GM21447 (cell line): ENCODE measurements around the gene CCL4.
A peak's percentile ranks its signal among the peaks of the same experiment; 100 is the strongest.
"Not testable (repeated sequence)": the region's sequence is repeated elsewhere in the genome, so short reads cannot be mapped to it uniquely, and the experiment has no call there.

Experiments
- ATAC-seq: cut with Tn5 transposase; IDR thresholded peaks from one replicate; pipeline ENCODE4 v1.9.1; 2021; ENCODE audit not compliant: unreplicated experiment

Gene CCL4

DNA sequence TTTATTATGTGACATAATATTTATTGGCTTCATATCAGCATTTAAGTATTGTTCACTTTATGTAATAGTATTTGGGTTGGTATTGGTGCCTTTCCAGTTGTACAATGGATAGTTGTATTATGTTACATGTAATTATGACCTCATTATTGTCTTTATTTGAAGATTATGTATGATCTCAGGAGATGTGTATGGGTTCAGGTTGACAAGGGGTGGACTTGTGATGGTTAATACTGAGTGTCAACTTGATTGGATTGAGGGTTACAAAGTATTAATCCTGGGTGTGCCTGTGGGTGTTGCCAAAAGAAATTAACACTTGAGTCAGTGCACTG, 12.0 kb downstream of the CCL4 start:
- ATAC-seq: not testable (repeated sequence)

DNA sequence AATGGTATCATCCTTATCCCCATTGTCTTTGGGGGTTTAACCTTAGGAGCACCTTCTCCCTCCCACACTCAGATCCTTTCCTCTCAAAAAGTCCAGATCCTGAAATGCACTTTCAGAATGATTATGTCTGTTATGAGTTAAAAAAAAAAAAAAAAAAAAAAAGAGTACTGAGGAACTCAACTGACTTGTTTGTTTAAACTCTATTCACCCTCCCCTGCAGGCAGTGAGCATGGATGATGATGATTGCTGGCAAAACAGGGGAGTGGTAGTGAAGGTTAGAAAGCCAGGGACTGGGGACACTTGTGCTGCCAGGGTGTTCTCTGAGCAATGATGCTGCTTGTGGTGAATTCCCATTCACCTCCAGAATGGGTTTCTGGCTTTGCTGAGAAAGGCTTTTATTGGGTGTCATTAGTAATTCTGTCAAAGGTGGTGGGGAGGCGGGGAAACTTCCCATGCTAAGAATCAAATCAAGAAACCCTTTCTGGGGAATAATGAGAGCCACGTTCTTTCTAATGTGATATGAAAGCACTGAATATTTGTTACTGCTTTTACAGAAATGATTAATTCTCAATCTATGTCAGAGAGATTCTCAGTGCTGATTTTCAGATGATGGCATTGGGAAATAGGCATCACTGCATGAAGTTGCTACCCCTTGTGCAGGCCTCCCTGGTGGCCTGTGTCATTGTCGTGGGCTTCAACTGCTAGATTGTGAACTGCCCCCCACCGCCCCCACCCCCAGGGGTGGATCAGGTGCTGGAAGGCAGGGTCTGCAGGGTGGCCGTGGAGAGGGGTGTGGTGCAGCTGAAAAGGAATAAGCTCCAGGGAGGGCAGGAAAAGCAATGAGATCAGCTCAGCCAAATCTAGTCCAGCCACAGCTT, 14.1 kb downstream of the CCL4 start:
- no peak for ATAC-seq

DNA sequence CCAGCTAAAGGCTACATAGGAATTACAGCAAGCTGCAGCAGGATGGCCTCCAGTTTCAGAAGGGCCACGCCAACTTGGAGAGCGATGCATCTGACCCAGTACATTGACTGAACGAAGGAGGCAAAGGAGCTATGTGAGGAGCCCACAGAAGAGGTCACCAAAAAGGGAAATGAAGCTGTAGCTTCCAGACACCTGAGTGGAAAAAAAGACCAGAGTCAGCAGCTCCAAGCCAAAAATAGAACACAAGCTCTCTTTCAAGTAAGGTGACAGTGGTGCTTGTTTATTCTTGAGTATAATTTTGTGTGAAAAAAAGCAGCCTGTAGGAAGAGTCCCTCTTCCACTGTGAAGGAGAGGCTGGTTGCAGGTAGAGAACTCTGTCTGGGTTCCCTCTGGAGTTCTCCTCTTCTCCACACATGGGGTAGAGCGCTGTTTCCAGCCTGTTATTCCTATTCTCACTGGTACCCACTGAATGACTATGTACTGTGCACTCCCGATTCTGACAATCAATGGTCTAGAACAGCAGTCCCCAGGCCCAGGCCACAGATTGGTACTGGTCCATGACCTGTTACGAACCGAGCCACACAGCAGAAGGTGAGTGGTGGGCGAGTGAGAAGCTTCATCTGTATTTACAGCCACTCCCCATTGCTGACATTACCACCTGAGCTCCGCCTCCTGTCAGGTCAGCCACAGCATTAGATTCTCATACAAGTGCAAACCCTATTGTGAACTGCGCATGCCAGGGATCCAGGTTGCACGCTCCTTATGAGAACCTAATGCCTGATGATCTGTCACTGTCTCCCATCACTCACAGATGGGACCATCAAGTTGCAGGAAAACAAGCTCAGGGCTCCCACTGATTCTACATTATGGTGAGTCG, 15.1 kb downstream of the CCL4 start:
- no peak for ATAC-seq

DNA sequence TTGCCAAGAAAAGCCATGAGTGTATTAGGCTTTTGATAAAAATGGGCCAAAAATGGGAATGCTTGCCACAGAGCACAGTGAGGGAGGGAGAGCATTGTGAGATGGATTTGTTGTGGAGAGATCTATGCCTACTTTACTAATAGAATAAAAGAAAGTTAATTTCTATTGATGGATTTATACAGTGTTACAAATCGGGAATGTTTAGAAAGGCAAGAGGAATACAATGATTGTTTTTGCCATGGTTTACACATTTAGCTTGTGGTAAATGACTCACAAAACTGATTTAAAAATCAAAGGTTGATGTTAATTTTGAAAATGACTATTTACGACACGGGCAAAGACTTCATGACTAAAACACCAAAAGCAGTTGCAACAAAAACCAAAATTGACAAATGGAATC, 16.6 kb downstream of the CCL4 start:
- no peak for ATAC-seq

DNA sequence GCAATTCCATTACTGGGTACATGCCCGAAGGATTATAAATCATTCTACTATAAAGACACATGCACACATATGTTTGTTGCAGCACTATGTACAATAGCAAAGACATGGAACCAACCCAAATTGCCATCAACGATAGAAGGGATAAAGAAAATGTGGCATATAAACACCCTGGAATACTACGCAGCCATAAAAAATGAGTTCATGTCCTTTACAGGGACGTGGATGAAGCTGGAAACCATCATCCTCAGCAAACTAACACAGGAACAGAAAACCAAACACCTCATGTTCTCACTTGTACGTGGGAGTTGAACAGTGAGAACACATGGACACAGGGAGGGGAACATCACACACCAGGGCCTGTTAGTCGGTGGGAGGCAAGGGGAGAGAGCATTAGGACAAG, 17.5 kb downstream of the CCL4 start:
- not testable (repeated sequence) for ATAC-seq

DNA sequence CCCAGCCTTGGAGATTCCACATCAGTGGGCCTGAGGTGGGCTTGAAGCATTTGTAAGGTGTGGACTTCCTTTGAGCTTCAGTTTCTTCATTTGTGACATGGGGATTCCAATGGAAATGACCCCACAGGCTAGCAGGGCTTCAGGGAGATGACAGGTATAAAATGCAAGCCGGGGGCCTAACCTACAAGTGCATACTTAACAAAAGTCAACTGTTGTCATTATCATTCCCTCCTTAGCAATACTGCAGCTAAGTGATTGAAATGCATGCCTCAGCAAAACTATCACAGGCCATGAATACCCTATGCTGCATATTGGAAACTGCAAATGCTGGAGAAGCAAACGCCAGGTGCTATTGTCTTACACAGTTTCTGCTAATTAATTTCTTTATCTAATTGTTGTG, 19.8 kb downstream of the CCL4 start:
- no peak for ATAC-seq

DNA sequence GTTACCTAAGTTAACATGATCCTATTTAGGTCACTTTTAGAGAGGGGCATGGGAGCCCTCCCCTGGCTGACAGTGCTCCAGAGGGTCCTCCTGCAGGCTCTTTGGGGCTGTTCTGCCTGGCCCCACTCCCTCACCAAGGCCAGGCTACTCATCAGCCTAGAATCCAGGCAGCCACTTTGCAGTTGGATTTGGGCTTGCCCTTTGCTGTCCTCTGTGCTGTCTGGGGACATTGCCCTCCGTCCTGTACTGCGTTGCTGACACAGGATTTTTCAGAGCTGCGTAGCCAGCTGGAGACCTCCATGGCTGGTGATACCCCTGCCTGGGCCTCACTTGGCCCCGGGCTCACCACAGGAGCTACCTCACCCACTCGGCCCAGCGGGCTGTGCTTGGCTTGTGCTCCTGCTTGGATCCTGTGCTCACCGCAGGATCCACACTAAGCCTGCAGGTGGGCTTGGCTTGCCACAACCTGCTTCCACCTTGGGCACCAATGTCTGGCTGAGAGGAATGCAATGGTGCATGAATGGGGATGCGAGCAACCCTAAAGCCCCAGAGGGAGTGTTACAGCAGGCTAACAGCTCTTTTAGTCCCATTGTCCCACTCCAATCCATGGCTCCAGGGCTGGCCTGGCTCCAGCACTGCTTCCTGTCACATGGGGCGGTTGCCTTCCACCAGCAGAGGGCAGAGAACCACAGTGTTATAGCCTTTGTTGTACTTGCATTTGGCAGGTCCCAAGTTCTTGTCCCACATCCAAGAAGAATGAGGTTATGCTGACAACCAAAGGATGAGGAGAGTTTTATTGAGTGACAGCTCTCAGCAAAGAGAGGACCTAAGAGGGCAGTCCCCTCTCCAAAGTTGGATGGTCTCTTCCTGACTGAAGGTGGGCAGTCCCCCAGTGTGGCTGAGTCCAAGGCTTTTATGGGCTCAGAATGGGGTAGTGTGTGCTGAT, 21.5 kb downstream of the CCL4 start:
- no peak for ATAC-seq

DNA sequence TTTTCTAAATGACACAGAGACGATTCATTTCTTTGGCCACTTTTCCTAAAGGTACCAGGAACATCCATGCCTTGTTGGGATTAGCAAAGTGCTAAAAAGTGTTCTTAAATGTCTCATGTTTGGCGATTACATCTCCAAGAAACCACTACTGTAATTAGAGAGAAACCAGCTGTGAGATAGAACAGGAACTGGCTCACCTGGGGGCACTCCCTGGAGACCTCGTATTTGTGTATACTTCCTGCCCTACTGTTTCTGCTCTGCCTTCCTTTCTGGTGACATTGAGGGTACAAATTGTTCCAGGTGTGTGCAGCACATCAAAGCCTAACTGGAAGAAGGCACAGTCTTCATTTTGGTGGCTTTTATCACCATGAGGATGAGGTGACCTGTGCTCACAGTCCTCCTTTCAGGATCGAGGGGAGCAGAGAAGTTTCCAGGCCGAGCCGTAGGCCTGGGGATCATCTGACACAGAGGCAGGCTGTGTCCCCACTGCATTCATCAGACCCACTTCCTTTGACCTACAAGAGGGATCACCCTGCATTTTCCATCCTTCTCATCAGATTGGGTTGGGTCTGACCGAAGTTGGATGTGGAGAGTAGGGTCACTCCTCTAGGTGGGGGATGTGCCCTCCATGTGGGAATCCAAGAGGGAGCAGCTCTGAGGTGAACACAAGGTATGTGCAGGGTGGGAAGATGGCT, 23.7 kb downstream of the CCL4 start:
- ATAC-seq: peak; percentile 69

DNA sequence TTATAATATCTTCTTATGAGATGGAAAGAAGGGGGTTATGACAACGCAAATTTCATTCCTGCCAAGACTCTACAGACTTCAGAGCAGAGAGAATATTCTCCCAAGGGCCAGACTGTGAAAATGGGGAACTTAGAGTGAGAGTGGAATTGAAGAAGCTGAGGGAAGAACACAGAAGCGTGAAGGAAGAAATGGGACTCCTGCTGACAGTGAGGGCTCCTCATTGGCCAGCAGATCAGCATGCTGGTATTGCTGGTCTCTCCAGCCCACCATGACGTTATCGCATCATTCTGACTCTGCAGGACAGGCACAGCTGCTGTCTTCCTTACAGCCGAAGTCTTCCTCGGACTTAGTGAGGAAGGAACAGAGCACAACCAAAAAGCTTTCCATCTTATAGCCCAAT, 24.3 kb downstream of the CCL4 start:
- no peak for ATAC-seq

DNA sequence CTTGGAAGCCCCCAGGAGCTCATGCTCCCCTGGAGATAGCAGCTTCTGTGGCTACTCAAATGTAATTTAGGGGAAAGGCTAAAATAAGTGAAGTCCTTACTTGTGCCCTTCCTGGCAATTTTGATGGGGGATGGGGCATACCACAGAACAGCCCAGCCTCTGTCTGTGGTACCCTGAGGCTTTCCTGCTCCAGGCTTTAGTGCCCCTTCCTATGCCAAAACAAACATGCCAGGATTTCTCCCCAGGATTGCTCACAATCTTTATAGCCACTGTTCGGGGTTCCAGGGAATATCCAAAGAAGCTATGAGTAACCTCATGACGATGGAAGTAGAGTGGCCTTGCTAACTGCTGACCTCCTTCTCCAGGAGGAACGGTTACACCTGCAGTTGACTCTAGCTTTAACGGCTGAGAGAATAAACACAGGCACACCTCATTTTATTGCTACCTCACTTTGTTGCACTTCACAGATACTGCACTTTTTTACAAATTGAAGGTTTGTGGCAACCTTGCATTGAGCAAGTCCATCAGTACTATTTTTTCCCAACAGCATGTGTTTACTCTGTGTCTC, 24.9 kb downstream of the CCL4 start:
- ATAC-seq: no peak

DNA sequence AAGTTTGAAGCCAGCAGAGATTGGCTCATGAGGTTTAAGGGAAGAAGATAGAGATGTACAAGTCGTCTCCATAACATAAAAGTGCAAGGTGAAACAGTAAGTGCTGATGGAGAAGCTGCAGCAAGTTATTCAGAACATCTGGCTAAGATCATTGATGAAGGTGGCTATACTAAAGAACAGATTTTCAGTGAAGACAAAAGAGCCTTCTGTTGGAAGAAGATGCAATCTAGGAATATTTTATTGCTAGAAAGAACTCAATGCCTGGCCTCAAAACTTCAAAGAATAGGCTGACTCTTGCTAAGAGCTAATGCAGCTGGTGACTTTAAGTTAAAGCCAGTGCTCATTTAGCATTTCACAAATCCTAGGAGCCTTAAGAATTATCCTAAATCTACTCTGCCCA, 26.0 kb downstream of the CCL4 start:
- ATAC-seq: no peak

DNA sequence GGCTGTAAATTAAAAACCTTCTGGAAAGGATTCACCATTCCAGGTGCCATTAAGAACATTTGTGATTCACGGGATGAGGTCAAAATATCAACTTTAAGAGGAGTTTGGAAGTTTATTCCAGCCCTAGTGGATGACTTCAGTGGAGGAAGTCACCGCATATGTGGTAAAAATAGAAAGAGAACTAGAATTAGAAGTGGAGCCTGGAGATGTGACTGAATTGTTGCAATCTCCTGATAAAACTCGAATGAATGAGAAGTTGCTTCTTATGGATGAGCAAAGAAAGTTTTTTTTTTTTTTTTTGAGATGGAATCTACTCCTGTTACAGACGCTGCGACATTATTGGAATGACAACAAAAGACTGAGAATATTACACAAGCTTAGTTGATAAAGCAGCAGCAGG, 26.7 kb downstream of the CCL4 start:
- no peak for ATAC-seq

DNA sequence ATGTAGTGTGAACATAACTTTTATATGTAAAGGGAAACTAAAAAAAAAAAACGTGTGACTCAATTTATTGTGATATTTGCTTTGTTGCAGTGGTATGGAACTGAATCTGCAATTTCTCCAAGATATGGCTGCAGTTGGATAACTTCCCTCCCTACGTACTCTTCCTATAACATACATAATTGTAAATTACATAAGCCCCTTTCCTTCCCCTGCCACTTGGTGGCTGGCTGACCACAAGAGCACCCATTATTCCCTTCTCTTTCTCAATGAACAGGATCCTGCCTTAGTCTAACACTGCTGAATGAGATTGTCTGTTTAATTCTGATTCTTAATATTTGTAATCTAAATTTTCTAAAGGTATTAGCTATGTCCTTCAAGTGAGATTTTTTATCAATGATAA, 27.8 kb downstream of the CCL4 start:
- ATAC-seq: no peak

DNA sequence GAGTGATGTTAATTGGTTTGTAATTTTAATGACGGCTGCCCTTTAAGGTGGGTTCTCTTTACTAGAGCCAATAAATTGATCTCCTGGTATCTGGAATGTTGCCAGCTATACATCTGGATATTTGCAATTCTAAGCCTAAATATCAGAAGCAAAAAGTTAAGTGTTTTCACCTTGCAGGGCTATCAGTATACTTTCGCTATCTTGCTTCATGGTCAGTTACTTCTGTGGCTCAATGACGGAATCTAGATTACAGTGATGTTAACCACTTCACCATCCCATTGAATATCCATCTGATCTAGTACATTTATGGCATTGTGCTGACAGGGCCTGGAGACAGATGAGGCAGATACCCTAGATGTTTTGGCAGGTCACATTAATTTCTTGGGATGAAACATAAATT, 28.3 kb downstream of the CCL4 start:
- no peak for ATAC-seq

DNA sequence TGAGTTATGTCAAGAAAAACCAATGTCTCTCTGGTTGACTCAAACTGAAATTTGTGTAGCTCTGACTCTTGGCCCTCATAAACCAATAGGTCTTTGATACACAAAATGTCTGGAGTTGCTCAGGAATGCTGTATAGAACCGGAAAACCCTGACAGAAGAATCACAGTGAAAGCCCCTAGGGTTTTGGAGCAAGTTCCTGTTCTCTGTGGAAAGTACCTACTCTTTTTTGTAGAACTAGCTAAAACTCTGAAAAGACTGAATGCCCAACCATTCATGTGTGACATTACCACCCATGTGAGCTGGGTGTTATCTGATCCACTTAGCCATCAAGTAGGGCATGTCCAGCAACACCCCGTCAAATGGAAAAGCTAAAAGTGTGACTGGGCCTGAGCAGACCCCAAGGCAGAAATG, 28.8 kb downstream of the CCL4 start:
- no peak for ATAC-seq

DNA sequence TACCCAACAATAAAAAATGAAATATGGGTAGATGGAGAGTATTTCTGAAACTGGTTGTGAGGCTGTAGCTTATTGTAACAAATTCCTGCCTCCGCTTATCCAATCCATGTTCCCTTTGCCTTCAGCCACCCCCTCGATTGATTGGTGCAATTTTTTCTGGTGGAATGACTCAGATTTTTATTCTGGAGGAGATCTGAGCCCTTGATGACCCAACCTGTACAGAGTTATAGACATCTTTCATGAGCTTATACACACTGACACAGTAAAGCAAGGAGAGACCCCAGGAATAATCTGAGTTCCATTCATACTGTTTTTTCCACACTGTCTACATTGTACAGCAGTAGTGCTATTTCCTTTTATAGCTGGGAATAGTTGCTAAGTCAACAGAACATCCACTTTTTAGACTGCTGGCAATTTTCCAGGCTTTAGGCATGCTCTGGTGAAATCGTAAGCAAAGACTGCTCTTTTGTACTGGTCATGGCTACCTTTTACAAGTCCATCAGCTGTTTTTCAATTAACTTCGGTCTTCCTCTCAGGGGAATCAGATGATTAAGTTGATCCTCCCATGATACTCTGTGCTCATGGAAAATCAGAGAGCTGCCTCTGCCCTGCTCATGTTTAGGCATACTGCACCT, 30.1 kb downstream of the CCL4 start:
- no peak for ATAC-seq

DNA sequence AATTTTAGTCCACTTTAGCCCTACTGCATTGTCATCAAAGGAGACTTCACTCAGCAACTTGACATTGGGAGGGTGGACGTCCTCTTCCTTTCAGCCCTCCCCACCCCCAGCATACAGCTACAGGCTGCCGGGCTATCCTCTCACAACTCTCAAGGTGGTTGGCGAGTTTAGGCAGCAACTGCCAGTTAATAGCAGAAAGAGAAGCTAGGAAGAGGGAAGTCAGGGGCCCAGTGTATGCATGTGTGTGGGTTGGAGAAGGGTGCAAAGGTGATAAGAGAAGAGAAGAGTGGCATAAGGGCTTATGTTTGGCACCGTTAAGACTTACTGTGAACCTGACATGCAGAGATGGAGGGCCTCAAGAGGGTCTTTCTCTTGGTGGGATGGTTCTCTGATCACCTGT, 31.8 kb downstream of the CCL4 start:
- ATAC-seq: no peak

DNA sequence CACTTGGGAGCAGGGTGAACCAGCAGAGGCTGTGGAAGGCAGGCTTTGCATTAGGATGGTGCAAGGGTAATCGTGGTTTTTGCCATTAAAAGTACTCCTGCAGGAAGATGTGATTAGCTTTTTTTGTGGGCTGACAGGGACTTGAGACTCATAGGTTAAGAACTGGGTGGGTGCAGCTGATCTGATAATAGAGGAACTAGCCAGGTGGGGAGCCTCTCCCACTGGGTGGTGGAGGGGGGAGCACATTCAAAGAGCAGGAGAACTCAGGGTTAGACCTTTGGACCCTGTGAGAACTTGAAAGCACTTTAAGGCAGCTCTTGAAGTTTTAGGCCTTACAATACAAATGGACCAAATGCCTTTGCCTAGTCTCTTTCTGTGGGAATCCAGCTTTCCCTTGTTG, 32.4 kb downstream of the CCL4 start:
- no peak for ATAC-seq

DNA sequence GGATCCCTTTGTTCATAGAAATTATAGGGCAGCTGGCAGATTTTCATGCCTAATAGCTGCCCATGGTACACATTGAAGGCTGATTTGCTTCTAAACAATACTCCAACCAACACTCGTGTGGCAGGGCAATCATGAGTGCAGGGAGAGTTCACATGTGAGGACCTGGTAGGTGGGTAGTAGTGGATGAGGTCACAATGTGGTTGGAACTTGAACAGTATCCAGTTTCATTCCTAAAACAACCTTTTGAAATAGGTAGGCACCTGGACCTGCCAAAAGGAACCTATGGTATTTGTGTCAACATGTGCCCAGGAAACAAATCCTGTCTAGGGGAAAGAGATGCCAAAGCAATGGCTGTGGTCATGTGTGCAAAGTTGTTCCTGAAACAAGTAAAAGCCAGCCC, 32.8 kb downstream of the CCL4 start:
- ATAC-seq: no peak

DNA sequence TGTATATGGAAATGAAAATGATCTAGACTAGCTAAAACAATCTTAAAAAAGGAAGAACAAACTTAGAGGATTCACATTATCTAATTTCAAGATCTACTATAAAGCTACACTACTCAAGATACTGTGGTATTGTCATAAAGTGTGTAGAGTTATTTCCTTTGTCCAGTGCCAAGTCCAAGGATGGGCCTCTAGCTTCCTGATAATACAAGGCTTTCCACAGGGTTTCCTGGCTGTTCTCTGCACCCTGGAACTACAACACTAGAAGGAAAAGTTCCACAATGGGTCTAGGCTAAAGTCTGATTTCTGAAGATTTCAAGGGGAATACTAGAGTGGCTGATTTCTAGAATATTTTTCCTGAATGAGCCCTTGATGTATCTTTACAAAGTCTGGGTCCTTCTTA, 38.6 kb downstream of the CCL4 start:
- ATAC-seq: no peak
